ENCODE data around the gene MVD.
"Not testable (repeated sequence)": the region's sequence is repeated elsewhere in the genome, so short reads cannot be mapped to it uniquely, and the experiment has no call there.

Gene MVD

DNA sequence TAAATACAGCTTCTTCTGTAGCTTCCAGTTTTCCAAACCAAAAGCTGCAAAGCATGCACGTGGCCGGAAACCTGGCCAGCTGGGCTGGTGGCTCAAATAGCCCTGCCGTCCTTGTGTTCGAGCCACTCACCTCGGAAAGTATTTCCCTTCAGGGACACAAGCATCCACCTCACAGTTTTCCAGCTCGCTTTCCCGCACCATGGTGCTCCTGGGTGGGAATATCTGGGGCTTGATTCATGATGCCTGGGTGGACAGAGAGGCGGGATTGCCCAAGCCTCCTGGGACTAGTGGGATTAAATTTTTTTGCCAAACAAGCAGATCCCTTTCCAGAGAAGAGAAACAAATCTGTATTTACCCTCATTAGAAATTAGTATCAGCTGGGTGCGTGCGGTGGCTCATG is 7.1 kb upstream of the MVD start:
- H3K36me3 ChIP-seq, result peaks cover 0 to 21% (median 7%) of the 10 kb centered on the region in 3 donors
- H3K9me3 ChIP-seq, result no peaks in the 10 kb centered on the region
- H3K4me3 ChIP-seq, result no peak overlapping the region
- intact Hi-C loops (cut with DNase I; ENCODE audit: low total_unique reads), result no loop called here
- no peaks in the 10 kb centered on the region for H3K27me3 ChIP-seq
- TF ChIP-seq CTCF (IDR thresholded peaks at IDR 0.05), result no peak
- no peak for DNase-seq
- no peaks in the 10 kb centered on the region for H3K4me1 ChIP-seq
- no peak overlapping the region for H3K27ac ChIP-seq

- H3K4me1 ChIP-seq; DNase-seq; intact Hi-C loops (cut with DNase I; ENCODE audit: low total_unique reads); H3K9me3 ChIP-seq; H3K27me3 ChIP-seq; H3K4me3 ChIP-seq; H3K27ac ChIP-seq: not testable (repeated sequence)
- H3K36me3 ChIP-seq, result peaks cover 0 to 18% (median 7%) of the 10 kb centered on the region in 3 donors
These were observed 6.6 kb upstream of the MVD start for GRCh38 chr16:88669493-88669892.

- no peaks in the 10 kb centered on the region for H3K27me3 ChIP-seq
- no peak overlapping the region for H3K27ac ChIP-seq
- no peak for TF ChIP-seq CTCF (IDR thresholded peaks at IDR 0.05)
- no peaks in the 10 kb centered on the region for H3K9me3 ChIP-seq
- peaks cover 0 to 10% (median 5%) of the 10 kb centered on the region in 4 donors for H3K4me1 ChIP-seq
- intact Hi-C loops (cut with DNase I; ENCODE audit: low total_unique reads), result no loop called here
- no peak overlapping the region for H3K4me3 ChIP-seq
- peaks cover 0 to 8% (median 0%) of the 10 kb centered on the region in 3 donors for H3K36me3 ChIP-seq
- no peak for DNase-seq
These were observed 4.6 kb upstream of the MVD start for GRCh38 chr16:88667461-88667860.

- H3K36me3 ChIP-seq, result no peaks in the 10 kb centered on the region
- no peaks in the 10 kb centered on the region for H3K9me3 ChIP-seq
- no peak for TF ChIP-seq CTCF (IDR thresholded peaks at IDR 0.05)
- intact Hi-C loops (cut with DNase I; ENCODE audit: low total_unique reads), result no loop called here
- H3K27me3 ChIP-seq, result no peaks in the 10 kb centered on the region
- H3K4me1 ChIP-seq, result peaks cover 0 to 20% (median 11%) of the 10 kb centered on the region in 4 donors
- DNase-seq, result no peak
- no peak overlapping the region for H3K4me3 ChIP-seq
- no peak overlapping the region for H3K27ac ChIP-seq
These were observed 2.7 kb upstream of the MVD start for GRCh38 chr16:88665570-88665969.

DNA sequence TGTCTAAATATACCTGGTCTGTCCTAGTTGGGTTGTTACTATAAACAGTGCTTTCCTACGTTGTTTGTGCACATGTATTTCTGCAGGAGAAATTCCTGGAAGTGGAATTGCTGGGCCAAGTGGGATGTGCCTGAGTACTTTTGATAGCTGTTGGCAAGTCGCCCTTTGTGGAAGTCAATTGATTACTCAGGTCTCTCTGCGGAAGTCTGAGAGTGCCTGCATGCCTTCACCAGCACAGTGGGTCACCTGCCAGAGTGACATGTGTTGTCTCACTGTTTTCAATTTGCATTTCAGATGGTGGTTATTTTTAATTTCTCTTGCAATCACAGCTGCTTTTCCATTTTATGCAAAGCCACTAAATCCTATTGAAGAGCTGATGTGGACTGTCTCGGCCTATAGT is 2.3 kb upstream of the MVD start:
- intact Hi-C loops (cut with DNase I; ENCODE audit: low total_unique reads), result no loop called here
- Histone ChIP-seq H3K4me1 (peaks cover 0 to 20% (median 11%) of the 10 kb centered on the region in 4 donors), H3K4me3 (no peak overlapping the region), H3K9me3 (no peaks in the 10 kb centered on the region), H3K27me3 (no peaks in the 10 kb centered on the region), H3K27ac (no peak overlapping the region), H3K36me3 (no peaks in the 10 kb centered on the region)
- no peak for TF ChIP-seq CTCF (IDR thresholded peaks at IDR 0.05)
- DNase-seq, result no peak

GRCh38 chr16:88662222-88662842 is 559 bp downstream of the MVD start:
- Histone ChIP-seq H3K36me3 (peaks cover 0 to 12% (median 7%) of the 10 kb centered on the region in 3 donors), H3K9me3 (no peaks in the 10 kb centered on the region), H3K4me3 (peak overlapping the region; percentile 86 to 93), H3K27me3 (no peaks in the 10 kb centered on the region), H3K27ac (peak overlapping the region; percentile 81 to 82), H3K4me1 (peaks cover 0 to 20% (median 11%) of the 10 kb centered on the region in 4 donors)
- no peak for TF ChIP-seq CTCF (IDR thresholded peaks at IDR 0.05)
- intact Hi-C loops (cut with DNase I; ENCODE audit: low total_unique reads), result no loop called here
- DNase-seq, result no peak

Measured in tibial artery (tissue), 4 donors.